Skin of body (tissue), 2 donors: ENCODE data around the gene DLK1. TPM values are rescaled to one million over a fixed set of nuclear protein-coding genes. Genes with fewer than 3 reads are reported as not detected.

ENCODE experiments used
- DNase-seq: peaks from one replicate; lab custom pipeline; 2025; lab: John Stamatoyannopoulos, UW
- total RNA-seq: library from RNA; depleted of rRNA; stranded (reverse); fragments of >200 nt; gene quantifications from one replicate; pipeline ENCODE4 v1.2.3, GENCODE V29; 2014

DLK1 gene
- total RNA-seq, 1 donor from 2014 or later: 114 TPM

DNA sequence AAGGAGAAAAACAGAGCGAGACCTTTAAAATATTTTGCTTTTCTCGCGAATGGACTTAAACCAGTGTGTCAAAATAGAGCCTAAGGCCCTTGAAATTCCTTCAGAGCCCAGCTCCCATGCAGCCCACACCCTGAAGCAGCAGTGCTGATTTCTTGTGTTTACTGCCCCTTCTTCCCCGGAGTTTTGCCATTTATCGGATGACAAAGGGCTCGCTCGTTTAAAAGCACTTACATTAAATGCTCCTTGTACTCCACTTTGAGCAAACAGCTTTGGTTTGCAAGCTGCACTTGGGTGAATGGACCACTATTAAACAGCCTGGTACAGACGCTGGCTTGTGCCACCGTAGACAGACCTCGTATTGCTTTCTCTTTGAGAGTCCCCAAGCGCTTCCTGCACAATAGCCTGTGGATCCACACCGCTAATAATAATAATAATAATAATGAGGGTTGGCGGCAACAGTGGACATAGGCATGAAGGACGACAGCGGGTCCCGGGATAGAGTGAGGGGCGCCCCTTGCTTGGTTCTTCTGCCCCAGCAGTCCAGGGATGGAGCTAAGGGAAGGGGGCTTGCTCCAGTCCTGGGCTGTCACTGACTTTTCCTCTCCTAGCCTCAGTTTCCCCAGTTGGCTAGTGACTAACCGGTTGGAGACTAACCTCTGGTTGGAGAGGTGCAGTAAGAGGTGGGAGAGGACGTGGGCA is 6.6 kb downstream of the DLK1 start:
- DNase-seq: no peak

DNA sequence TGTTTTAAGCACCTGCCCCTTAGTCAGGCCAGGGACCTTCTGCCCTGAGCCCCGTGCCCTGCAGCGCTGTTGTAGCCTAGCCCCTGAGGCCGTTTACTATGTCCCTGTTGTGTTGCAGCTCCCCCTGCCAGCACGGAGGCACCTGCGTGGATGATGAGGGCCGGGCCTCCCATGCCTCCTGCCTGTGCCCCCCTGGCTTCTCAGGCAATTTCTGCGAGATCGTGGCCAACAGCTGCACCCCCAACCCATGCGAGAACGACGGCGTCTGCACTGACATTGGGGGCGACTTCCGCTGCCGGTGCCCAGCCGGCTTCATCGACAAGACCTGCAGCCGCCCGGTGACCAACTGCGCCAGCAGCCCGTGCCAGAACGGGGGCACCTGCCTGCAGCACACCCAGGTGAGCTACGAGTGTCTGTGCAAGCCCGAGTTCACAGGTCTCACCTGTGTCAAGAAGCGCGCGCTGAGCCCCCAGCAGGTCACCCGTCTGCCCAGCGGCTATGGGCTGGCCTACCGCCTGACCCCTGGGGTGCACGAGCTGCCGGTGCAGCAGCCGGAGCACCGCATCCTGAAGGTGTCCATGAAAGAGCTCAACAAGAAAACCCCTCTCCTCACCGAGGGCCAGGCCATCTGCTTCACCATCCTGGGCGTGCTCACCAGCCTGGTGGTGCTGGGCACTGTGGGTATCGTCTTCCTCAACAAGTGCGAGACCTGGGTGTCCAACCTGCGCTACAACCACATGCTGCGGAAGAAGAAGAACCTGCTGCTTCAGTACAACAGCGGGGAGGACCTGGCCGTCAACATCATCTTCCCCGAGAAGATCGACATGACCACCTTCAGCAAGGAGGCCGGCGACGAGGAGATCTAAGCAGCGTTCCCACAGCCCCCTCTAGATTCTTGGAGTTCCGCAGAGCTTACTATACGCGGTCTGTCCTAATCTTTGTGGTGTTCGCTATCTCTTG is 7.6 kb downstream of the DLK1 start:
- DNase-seq: no peak

- no peak for DNase-seq
Observed at GRCh38 chr14:100735271-100735670, 8.6 kb downstream of the DLK1 start.

DNA sequence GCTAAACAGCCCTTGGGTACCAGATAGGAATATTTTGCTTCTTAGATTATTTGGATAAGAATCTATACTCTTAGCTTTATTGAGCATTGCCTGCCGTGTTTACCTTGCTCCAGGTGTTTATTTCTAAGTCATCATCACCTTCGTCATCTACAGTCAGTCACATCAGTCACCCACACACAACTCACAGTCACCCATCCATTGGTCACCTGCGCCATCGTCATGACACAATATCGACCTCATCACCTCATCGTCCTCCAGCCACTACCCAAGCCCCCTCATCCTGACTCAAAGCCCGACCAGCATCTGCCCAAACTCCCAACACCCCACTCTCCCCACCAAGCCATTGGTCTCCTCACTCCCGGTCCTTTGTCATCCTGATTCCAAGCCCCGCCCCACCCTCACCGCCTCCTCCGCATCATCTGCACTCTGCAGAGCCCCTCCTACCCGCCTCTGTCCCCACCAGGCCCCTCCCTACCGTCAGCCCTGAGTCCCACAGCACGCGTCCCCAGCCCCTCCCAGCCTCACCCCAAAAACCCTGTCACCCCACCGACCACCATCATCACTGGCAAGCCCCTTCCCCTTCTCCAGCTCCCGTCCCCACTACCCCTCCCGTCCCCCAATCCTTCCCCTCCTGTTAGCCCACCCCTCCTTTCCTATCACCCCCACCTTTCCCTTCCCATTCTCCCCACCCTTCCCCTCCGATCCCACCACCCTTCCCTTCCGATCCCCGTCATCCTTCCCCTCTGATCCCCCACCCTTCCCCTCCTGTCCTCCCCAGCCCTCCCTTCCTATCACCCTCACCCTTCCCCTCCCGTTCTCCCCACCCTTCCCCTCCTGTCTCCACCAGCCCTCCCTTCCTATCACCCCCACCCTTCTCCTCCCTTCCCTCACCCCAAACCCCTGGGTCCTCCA is 9.8 kb downstream of the DLK1 start:
- no peak for DNase-seq

DNA sequence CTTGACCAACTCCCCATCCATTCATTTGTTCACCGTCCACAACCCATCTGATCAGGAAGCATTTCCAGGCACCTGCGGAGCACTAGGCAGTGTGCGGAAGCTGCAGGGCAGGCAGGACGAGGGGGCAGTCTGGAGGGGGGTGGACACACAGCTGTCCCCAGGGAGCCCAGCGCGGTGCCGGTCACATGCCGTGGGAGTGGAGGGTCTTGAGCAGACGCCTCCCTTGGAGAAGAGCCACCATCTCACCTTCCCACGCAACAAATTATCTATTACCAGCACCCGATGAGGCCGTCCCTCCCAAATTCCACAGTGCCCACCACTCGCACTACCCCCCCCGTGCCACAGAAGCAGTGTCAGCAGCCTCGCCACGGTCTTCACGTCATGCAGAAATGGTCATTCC is 10.8 kb downstream of the DLK1 start:
- DNase-seq: no peak

GRCh38 chr14:100738269-100738691 is 11.6 kb downstream of the DLK1 start:
- DNase-seq: no peak

DNA sequence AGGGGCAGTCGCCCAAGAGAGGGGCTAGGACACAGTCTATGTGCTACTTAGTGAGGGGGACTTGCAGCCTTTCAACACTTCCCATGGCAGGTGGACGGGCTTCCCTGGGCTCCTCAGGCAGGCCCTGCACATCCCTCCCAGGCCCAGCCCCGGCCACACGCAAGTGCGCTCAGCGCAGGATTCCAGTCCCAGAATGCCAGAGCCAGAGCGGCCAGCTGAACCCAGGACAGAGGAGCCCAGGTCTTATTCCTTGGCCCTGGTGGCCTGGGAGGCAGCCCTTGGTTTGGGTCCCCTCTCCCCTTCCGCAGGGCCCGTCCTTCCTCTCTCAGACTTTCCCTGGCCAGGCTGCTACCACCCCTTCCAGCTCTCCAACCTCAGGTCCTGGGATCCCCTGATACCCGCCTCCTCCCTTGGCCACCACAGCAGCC is 12.0 kb downstream of the DLK1 start:
- DNase-seq: no peak

- DNase-seq: no peak
Observed at GRCh38 chr14:100739306-100739705, 12.6 kb downstream of the DLK1 start.

DNA sequence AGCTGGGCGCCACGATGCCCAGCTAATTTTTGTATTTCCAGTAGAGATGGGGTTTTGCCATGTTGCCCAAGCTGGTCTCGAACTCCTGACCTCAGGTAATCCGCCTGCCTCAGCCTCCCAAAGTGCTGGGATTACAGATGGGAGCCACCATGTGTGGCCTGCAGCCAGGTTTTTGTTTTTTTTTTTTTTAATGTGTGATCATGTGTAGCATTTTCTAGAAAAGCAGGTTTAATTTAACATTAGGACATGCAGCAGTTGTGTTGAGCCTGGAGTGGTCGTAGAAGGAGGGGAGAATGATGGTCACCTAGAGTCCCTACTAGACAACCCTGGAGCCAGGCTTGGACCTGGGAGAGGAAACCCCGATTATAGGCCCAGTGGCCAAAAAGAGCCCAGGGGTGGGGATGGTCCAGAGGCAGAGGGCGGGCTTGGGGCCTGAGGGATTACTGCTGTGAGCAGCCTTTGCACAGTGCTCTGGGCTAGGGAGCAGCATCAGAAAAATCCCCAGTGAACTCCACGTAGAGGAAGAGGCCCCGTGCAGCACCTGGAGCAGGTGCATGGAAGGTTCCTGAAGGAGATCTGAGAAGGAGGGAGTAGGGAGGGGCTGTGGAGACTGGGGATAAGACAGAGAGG is 13.6 kb downstream of the DLK1 start:
- DNase-seq: no peak

GRCh38 chr14:100740929-100741328 is 14.2 kb downstream of the DLK1 start:
- no peak for DNase-seq

GRCh38 chr14:100741966-100742365 is 15.3 kb downstream of the DLK1 start:
- no peak for DNase-seq

GRCh38 chr14:100746326-100746725 is 19.6 kb downstream of the DLK1 start:
- DNase-seq: no peak

DNA sequence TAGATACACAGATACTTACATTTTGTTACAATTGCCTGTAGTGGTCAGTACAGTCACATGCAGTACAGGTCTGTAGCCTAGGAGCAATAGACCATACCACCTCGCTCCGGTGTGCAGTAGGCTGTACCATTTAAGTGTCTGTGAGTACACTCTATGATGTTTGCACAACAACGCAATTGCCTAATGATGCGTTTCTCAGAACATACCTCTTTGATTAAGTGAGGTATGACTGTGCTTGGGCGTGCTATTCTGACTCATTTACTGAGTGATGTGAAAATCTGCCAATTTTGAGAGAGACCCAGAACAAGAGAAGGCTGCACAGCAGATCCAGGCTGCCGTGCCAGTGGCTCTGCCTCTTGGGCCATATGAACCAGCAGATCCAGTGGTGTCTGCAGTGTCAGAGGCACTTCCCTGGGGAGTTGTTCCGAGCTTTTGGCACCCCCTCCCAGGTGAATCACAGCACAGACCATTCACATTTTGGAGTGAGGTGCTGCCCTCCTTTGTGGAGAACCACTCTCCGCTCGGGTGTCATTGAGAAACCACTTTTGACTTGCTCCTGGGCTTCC is 20.4 kb downstream of the DLK1 start:
- peak; percentile 38 for DNase-seq

- DNase-seq: no peak
Observed at GRCh38 chr14:100747736-100748135, 21.0 kb downstream of the DLK1 start.

GRCh38 chr14:100748403-100748802 is 21.7 kb downstream of the DLK1 start:
- DNase-seq: no peak

GRCh38 chr14:100748944-100749343 is 22.3 kb downstream of the DLK1 start:
- no peak for DNase-seq

DNA sequence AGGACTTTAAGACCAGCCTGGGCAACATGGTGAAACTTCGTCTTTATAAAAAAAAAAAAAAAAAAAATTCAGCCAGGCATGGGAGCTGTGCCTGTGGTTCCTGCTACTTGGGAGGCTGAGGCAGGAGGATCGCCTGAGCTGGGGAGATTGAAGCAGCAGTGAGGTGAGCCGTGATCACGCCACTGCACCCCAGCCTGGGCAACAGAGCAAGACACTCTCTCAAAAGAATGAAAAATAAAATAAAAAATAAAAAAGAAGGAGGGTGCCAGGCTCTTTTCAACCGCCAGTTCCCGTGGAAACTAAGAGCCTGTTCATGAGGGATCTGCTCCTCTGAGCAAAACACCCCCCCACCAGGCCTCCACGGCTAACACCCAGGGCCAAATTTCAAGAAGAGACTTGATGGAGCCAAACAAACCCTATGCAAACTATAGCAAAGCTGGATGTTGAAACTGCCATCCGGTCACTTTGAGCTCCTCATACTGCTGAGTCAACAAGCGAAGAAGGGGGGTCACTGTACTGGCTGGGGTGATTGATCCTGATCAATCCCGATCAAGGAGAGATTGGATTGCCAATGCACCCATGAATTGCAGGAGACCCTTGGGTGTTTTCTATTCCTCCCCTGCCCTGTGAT is 23.4 kb downstream of the DLK1 start:
- DNase-seq: no peak

DNA sequence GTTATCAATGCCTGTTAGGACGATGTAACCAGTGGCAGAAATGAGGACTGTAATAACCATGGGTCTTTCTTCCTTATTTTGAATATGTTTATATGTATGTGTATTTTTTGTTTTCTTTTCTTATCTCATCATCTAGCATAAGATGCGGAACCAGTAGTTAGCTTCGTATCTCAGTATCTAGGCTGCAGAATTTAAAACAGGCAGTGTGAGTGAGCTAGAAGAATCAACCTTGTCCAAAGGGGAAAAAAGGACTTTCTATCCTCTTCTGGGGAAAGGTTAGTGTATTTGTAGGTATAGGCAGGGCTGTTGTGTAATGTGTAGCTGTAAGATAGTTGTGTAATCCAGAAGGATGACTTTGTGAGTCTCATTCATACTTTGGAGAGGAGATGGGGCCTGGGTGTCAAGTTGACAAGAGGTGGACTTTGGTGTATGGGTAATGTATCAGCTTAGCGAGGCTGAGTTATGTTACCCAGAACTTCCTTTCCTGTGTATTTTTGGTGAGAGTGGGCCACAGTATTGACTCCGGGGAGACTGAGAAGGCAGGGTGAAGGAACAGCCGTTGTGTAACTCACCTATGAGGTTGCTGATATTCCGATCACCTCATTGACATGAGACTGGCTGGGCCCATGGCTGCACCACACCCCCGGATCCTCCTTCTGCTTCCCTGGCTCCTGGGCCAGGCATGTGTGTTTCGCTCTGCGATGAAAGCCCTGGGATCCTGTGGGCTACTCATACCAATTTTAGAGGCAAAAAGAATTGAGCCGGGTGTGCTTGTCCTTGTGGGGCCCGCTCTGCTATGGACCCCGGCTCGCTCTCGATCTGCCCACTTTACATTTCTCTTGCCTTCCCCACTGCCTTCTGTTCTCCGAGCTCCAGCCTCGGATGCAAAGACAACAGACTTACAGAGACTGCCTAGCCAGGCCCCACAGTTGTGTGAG is 24.3 kb downstream of the DLK1 start:
- DNase-seq: no peak

DNA sequence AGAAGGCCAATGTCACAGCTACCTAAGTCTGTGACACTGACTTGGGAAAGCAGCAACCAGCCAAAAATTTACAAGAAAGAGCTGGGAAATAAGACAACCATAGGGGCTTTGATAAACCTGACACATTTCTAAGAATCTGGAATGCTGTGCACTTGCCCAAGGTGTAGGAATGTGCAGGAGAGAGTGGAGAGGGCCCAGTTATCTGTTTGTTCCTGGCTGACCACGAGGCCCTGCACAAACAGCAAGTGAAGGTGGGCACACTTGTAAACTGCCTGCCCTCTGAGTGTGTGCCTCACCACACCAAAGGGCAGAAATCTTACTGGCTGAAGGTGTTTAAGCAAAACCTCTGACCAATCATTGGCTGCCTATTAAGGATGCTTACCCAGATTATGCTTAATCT is 27.3 kb downstream of the DLK1 start:
- no peak for DNase-seq
